Measurements from ENCODE around the gene PKIB. TPM values are rescaled to one million over a fixed set of nuclear protein-coding genes. Genes with fewer than 3 reads are reported as not detected.

PKIB gene
- total and polyA plus RNA-seq, 4 donors: 2.5 to 5.1 (median 3.0) TPM

GRCh38 chr6:122576888-122577287, 33.3 kb upstream of the PKIB start (continued):
- no peak for TF ChIP-seq ZBTB33 (IDR thresholded peaks at IDR 0.05)
- TF ChIP-seq, protein P1, sequence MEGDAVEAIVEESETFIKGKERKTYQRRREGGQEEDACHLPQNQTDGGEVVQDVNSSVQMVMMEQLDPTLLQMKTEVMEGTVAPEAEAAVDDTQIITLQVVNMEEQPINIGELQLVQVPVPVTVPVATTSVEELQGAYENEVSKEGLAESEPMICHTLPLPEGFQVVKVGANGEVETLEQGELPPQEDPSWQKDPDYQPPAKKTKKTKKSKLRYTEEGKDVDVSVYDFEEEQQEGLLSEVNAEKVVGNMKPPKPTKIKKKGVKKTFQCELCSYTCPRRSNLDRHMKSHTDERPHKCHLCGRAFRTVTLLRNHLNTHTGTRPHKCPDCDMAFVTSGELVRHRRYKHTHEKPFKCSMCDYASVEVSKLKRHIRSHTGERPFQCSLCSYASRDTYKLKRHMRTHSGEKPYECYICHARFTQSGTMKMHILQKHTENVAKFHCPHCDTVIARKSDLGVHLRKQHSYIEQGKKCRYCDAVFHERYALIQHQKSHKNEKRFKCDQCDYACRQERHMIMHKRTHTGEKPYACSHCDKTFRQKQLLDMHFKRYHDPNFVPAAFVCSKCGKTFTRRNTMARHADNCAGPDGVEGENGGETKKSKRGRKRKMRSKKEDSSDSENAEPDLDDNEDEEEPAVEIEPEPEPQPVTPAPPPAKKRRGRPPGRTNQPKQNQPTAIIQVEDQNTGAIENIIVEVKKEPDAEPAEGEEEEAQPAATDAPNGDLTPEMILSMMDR (IDR thresholded peaks at IDR 0.05; ENCODE audit: low read depth, low read length, missing input control): no peak
- TF ChIP-seq FOXA2 (IDR thresholded peaks at IDR 0.05): no peak
- TF ChIP-seq SP1 (IDR thresholded peaks at IDR 0.05): no peak
- no peak for TF ChIP-seq YY1 (IDR thresholded peaks at IDR 0.05)
- TF ChIP-seq HNF4G (IDR thresholded peaks at IDR 0.05): no peak

- Histone ChIP-seq H3K27ac (ENCODE audit: low read depth in 1 of 2, low read length in 2 of 2) (no peak overlapping the region), H3K36me3 (ENCODE audit: control insufficient read depth in 4 of 4, insufficient read depth in 3 of 4, low read depth in 1 of 4, low read length in 3 of 4) (no peaks in the 10 kb centered on the region), H3K9ac (ENCODE audit: low read depth in 1 of 2, low read length in 2 of 2) (no peak overlapping the region), H3K4me1 (ENCODE audit: control insufficient read depth in 4 of 4, insufficient read depth in 4 of 4, low read length in 3 of 4) (no peaks in the 10 kb centered on the region), H3K4me3 (ENCODE audit: low read depth in 1 of 3, low read length in 3 of 3) (no peak overlapping the region), H3K27me3 (ENCODE audit: control insufficient read depth in 4 of 4, insufficient read depth in 4 of 4, low read length in 3 of 4) (no peaks in the 10 kb centered on the region), H3K9me3 (ENCODE audit: control insufficient read depth in 4 of 4, low read length in 3 of 4) (no peaks in the 10 kb centered on the region)
- TF ChIP-seq, protein P2, sequence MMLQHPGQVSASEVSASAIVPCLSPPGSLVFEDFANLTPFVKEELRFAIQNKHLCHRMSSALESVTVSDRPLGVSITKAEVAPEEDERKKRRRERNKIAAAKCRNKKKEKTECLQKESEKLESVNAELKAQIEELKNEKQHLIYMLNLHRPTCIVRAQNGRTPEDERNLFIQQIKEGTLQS (IDR thresholded peaks at IDR 0.05): no peak
- TF ChIP-seq REST (IDR thresholded peaks at IDR 0.05) (no peak), NR2F2 (IDR thresholded peaks at IDR 0.05) (no peak)
- DNase-seq (ENCODE audit: low spot score): no peak
- 94% methylated on average over 1 of the region's 1 CpG for WGBS
Measured at GRCh38 chr6:122578961-122579360, 31.2 kb upstream of the PKIB start.

GRCh38 chr6:122580737-122581136, 29.5 kb upstream of the PKIB start:
- Histone ChIP-seq H3K36me3 (ENCODE audit: control insufficient read depth in 4 of 4, insufficient read depth in 3 of 4, low read depth in 1 of 4, low read length in 3 of 4) (no peaks in the 10 kb centered on the region), H3K27ac (ENCODE audit: low read depth in 1 of 2, low read length in 2 of 2) (no peak overlapping the region), H3K27me3 (ENCODE audit: control insufficient read depth in 4 of 4, insufficient read depth in 4 of 4, low read length in 3 of 4) (no peaks in the 10 kb centered on the region), H3K4me1 (ENCODE audit: control insufficient read depth in 4 of 4, insufficient read depth in 4 of 4, low read length in 3 of 4) (no peaks in the 10 kb centered on the region), H3K4me3 (ENCODE audit: low read depth in 1 of 3, low read length in 3 of 3) (no peak overlapping the region), H3K9ac (ENCODE audit: low read depth in 1 of 2, low read length in 2 of 2) (no peak overlapping the region), H3K9me3 (ENCODE audit: control insufficient read depth in 4 of 4, low read length in 3 of 4) (no peaks in the 10 kb centered on the region)
- no peak for DNase-seq (ENCODE audit: low spot score)
- TF ChIP-seq EGR1 (IDR thresholded peaks at IDR 0.05; ENCODE audit: low read depth in 2 of 2) (no peak), FOXA1 (IDR thresholded peaks at IDR 0.05) (no peak)
- WGBS: 64% methylated on average over 3 of the region's 3 CpGs
